Bone marrow (tissue), 2 donors: ENCODE measurements around the gene HMGA1.

Source experiments
- DNase-seq, 2 donors: peaks; one replicate each; lab custom pipeline; 2025; lab: John Stamatoyannopoulos, UW

Gene HMGA1

GRCh38 chr6:34236443-34237315, at the start of gene HMGA1:
Gene HMGA1, plus strand, starts transcription at chr6:34236873. Its CDS starts 3,908 bp downstream, at chr6:34240781.
- DNase-seq = peak; percentile 51 to 79

GRCh38 chr6:34189806-34190503, 46.7 kb upstream of the HMGA1 start:
- DNase-seq = peak in 1 of 2 donors; percentile 85

GRCh38 chr6:34190504-34191122, 46.1 kb upstream of the HMGA1 start:
- DNase-seq = no peak

- DNase-seq = no peak
Observed at GRCh38 chr6:34194772-34195171, 41.9 kb upstream of the HMGA1 start.

GRCh38 chr6:34195726-34196115, 41.0 kb upstream of the HMGA1 start:
- no peak for DNase-seq

GRCh38 chr6:34196116-34196832, 40.4 kb upstream of the HMGA1 start:
- peak; percentile 74 to 79 for DNase-seq

GRCh38 chr6:34196833-34197195, 39.9 kb upstream of the HMGA1 start:
- no peak for DNase-seq

- no peak for DNase-seq
Observed at GRCh38 chr6:34200340-34200971, 36.2 kb upstream of the HMGA1 start.

- no peak for DNase-seq
Observed at GRCh38 chr6:34201455-34202107, 35.1 kb upstream of the HMGA1 start.

GRCh38 chr6:34202329-34203201, 34.1 kb upstream of the HMGA1 start:
- DNase-seq = no peak

GRCh38 chr6:34204693-34205092, 32.0 kb upstream of the HMGA1 start:
- DNase-seq = no peak

- no peak for DNase-seq
Observed at GRCh38 chr6:34205466-34205865, 31.2 kb upstream of the HMGA1 start.

- no peak for DNase-seq
Observed at GRCh38 chr6:34205916-34206315, 30.8 kb upstream of the HMGA1 start.

- no peak for DNase-seq
Observed at GRCh38 chr6:34206726-34207125, 29.9 kb upstream of the HMGA1 start.

- DNase-seq = no peak
Observed at GRCh38 chr6:34207695-34208443, 28.8 kb upstream of the HMGA1 start.

GRCh38 chr6:34213772-34214171, 22.9 kb upstream of the HMGA1 start:
- DNase-seq = no peak

- no peak for DNase-seq
Observed at GRCh38 chr6:34218691-34219090, 18.0 kb upstream of the HMGA1 start.

GRCh38 chr6:34223381-34223955, 13.2 kb upstream of the HMGA1 start:
- no peak for DNase-seq
